Hepatocyte (in vitro differentiated cells): ENCODE data around the gene CCDC60. TPM values are rescaled to one million over a fixed set of nuclear protein-coding genes. Genes with fewer than 3 reads are reported as not detected.

Experiments
- DNase-seq: peaks from one replicate; pipeline ENCODE4 v3.0.0-alpha.2; 2016; ENCODE audit warnings: low spot score
- H2AFZ ChIP-seq: fragments of 200-600 bp; sonication (generic); 2 replicates; pipeline ENCODE4 v1.6.0; 2016; ENCODE audit warnings: antibody characterized with exemption, mild to moderate bottlenecking
- H3K27ac ChIP-seq: fragments of 200-600 bp; sonication (generic); 2 replicates; pipeline ENCODE4 v1.5.1; 2016; ENCODE audit warnings: mild to moderate bottlenecking
- H3K27me3 ChIP-seq: fragments of 200-600 bp; sonication (generic); 2 replicates; pipeline ENCODE4 v1.6.1; 2016
- H3K36me3 ChIP-seq: fragments of 200-600 bp; sonication (generic); replicated peaks from 2 replicates; pipeline ENCODE4 v1.5.1; 2016; ENCODE audit warnings: low read depth; ENCODE audit not compliant: insufficient read depth
- H3K4me1 ChIP-seq: fragments of 200-600 bp; sonication (generic); 2 replicates; pipeline ENCODE4 v1.5.1; 2016; ENCODE audit warnings: mild to moderate bottlenecking, moderate library complexity; ENCODE audit not compliant: insufficient read depth
- H3K4me2 ChIP-seq: fragments of 200-600 bp; sonication (generic); 2 replicates; pipeline ENCODE4 v1.6.0; 2016
- H3K4me3 ChIP-seq: fragments of 200-600 bp; sonication (generic); 2 replicates; pipeline ENCODE4 v1.5.1; 2016; ENCODE audit warnings: mild to moderate bottlenecking
- H3K79me2 ChIP-seq: fragments of 200-600 bp; sonication (generic); 2 replicates; pipeline ENCODE4 v1.6.0; 2017; ENCODE audit warnings: mild to moderate bottlenecking
- H3K9me2 ChIP-seq: fragments of 200-600 bp; sonication (generic); replicated peaks from 2 replicates; pipeline ENCODE4 v1.6.0; 2017; ENCODE audit warnings: mild to moderate bottlenecking; ENCODE audit not compliant: insufficient read depth
- H3K9me3 ChIP-seq: fragments of 200-600 bp; sonication (generic); 2 replicates; pipeline ENCODE4 v1.5.1; 2016; ENCODE audit warnings: low read depth, mild to moderate bottlenecking
- H4K20me1 ChIP-seq: fragments of 200-600 bp; sonication (generic); 2 replicates; pipeline ENCODE4 v1.6.0; 2016; ENCODE audit warnings: mild to moderate bottlenecking; ENCODE audit not compliant: insufficient read depth, poor library complexity, severe bottlenecking
- CTCF ChIP-seq: fragments of 200-600 bp; sonication (generic); IDR thresholded peaks from 2 replicates; pipeline ENCODE4 v1.5.1; 2016; ENCODE audit warnings: antibody characterized with exemption, mild to moderate bottlenecking; ENCODE audit not compliant: poor library complexity
- EZH2 ChIP-seq: fragments of 200-600 bp; sonication (generic); IDR thresholded peaks from 2 replicates; pipeline ENCODE4 v1.6.1; 2016; ENCODE audit warnings: antibody characterized with exemption, mild to moderate bottlenecking, borderline replicate concordance
- EZH2phosphoT487 ChIP-seq: fragments of 200-600 bp; sonication (generic); IDR thresholded peaks from one replicate; pipeline ENCODE4 v1.6.1; 2018; ENCODE audit warnings: antibody characterized with exemption, mild to moderate bottlenecking, low read depth, moderate library complexity; ENCODE audit not compliant: unreplicated experiment, severe bottlenecking
- WGBS: methylation state at CpG from one replicate; pipeline ENCODE4 v1.1.6; 2016; ENCODE audit warnings: low lambda C conversion rate; ENCODE audit errors: missing lambda C conversion rate; 5-methylcytosine and 5-hydroxymethylcytosine counted together
- polyA plus RNA-seq: library from polyadenylated mRNA; unstranded; fragments of >200 nt; fragmentation: Nextera tagmentation; extraction: Ambion mirVana; gene quantifications from 2 replicates; pipeline ENCODE4 v1.2.1, GENCODE V29; 2016
- total RNA-seq: library from RNA; depleted of rRNA; stranded (reverse); fragments of >200 nt; gene quantifications from 2 replicates; pipeline ENCODE4 v1.2.3, GENCODE V29; 2014

The CCDC60 gene
- total and polyA plus RNA-seq, 2 experiments from 2014 or later = 0.47 TPM; not detected in 1

- 70% methylated on average over 7 of the region's 7 CpGs for WGBS
- Histone ChIP-seq H3K27ac (no peak overlapping the region), H2AFZ (no peak overlapping the region), H3K4me3 (no peak overlapping the region), H3K9me3 (no peaks in the 10 kb centered on the region), H3K9me2 (no peaks in the 10 kb centered on the region), H3K4me1 (no peaks in the 10 kb centered on the region), H3K36me3 (no peaks in the 10 kb centered on the region), H3K4me2 (no peak overlapping the region), H4K20me1 (no peaks in the 10 kb centered on the region), H3K27me3 (no peaks in the 10 kb centered on the region), H3K79me2 (no peaks in the 10 kb centered on the region)
- TF ChIP-seq EZH2phosphoT487 (no peak), CTCF (no peak), EZH2 (no peak)
- no peak for DNase-seq
Observed at GRCh38 chr12:119447126-119447525, 112.6 kb downstream of the CCDC60 start.

- WGBS = 89% methylated on average over 8 of the region's 8 CpGs
Observed at GRCh38 chr12:119447618-119448017, 113.1 kb downstream of the CCDC60 start.

GRCh38 chr12:119448611-119449131 is 114.1 kb downstream of the CCDC60 start:
- Histone ChIP-seq H3K4me1 (no peaks in the 10 kb centered on the region), H3K4me2 (no peak overlapping the region), H4K20me1 (no peaks in the 10 kb centered on the region), H3K9me2 (no peaks in the 10 kb centered on the region), H2AFZ (no peak overlapping the region), H3K4me3 (no peak overlapping the region), H3K27me3 (peaks cover 3% of the 10 kb centered on the region), H3K79me2 (no peaks in the 10 kb centered on the region), H3K36me3 (no peaks in the 10 kb centered on the region), H3K27ac (no peak overlapping the region), H3K9me3 (no peaks in the 10 kb centered on the region)
- 55% methylated on average over 5 of the region's 5 CpGs for WGBS
- TF ChIP-seq EZH2phosphoT487 (no peak), CTCF (no peak)
- DNase-seq = no peak

More at GRCh38 chr12:119447618-119448017, 113.1 kb downstream of the CCDC60 start:
- no peaks in the 10 kb centered on the region for H4K20me1 ChIP-seq
- H3K27ac ChIP-seq = no peak overlapping the region
- no peaks in the 10 kb centered on the region for H3K79me2 ChIP-seq
- H3K36me3 ChIP-seq = no peaks in the 10 kb centered on the region
- no peaks in the 10 kb centered on the region for H3K9me2 ChIP-seq
- no peak for DNase-seq
- no peaks in the 10 kb centered on the region for H3K4me1 ChIP-seq
- no peaks in the 10 kb centered on the region for H3K27me3 ChIP-seq
- H3K4me2 ChIP-seq = no peak overlapping the region
- H3K9me3 ChIP-seq = no peaks in the 10 kb centered on the region
- H3K4me3 ChIP-seq = no peak overlapping the region
- TF ChIP-seq EZH2phosphoT487 (no peak), CTCF (no peak), EZH2 (no peak)
- H2AFZ ChIP-seq = no peak overlapping the region

- Histone ChIP-seq H3K9me3 (no peaks in the 10 kb centered on the region), H3K4me2 (no peak overlapping the region), H3K9me2 (no peaks in the 10 kb centered on the region), H3K4me1 (no peaks in the 10 kb centered on the region), H3K36me3 (no peaks in the 10 kb centered on the region), H4K20me1 (no peaks in the 10 kb centered on the region), H3K4me3 (no peak overlapping the region), H2AFZ (no peak overlapping the region), H3K27ac (no peak overlapping the region), H3K79me2 (no peaks in the 10 kb centered on the region), H3K27me3 (peaks cover 5% of the 10 kb centered on the region)
- WGBS = 84% methylated on average over 7 of the region's 7 CpGs
- no peak for DNase-seq
- TF ChIP-seq CTCF (no peak), EZH2phosphoT487 (no peak), EZH2 (no peak)
Observed at GRCh38 chr12:119450771-119451170, 116.2 kb downstream of the CCDC60 start.
